Fibroblast of peridontal ligament (primary cell): Measurements from ENCODE around the gene COL23A1.

Experiments used
- DNase-seq: peaks from one replicate; pipeline ENCODE4 v3.0.0-alpha.2; 2010; ENCODE audit errors: extremely low read depth

COL23A1 gene

DNA sequence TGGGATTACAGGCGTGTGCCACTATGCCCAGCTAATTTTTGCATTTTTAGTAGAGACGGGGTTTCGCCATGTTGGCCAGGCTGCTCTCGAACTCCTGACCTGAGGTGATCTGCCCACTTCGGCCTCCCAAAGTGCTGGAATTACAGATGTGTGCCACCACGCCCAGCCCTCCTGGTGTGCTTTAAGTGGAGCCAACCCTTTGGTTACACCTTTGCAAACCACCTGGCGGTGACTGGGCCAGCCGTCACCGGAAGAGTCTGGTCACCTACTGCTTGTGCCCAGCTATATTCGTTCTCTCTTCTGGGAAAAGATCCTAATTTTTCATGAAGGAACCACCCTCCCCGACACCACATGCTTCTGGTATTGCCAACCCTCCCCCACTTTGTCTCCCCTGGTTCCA is 35.9 kb downstream of the COL23A1 start:
- DNase-seq: no peak

DNA sequence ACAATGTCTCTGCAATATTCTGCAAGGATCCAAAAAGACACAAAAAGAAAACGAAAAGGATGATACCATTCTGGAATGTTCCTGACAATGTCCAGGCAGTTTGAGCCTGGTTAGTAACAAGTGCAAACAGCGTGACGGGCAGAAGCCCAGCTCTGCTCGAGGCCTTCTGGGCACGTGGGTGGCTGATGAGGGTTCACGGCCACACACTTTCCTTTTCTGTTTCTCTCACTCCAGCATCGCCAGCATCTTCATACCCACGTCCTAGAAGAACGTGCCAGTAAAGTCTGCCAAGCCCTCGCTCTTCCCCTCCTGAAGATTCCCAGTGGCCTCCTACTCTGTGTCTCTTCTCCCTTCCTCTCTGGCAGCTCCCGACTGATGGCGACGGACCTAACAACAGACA is 36.7 kb downstream of the COL23A1 start:
- no peak for DNase-seq

DNA sequence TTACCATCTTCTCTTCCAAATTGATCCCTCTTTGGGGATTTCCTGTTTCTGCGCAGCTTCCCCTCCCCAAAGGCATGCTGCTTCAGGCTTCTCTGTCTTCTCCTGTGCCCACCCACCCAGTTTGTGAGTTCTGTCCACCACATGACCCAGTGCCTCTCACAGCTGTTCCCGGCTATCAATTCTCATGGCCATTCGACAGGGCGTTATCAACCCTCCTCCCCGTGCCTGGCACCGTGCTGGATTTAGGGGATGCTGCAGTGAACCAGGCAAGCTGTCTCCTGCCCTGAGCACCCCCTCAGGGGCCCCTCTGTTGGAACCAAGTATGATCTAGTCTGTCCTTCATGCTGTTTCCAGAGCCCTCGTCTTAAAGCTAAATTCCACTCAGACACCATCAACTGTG is 38.7 kb downstream of the COL23A1 start:
- no peak for DNase-seq

DNA sequence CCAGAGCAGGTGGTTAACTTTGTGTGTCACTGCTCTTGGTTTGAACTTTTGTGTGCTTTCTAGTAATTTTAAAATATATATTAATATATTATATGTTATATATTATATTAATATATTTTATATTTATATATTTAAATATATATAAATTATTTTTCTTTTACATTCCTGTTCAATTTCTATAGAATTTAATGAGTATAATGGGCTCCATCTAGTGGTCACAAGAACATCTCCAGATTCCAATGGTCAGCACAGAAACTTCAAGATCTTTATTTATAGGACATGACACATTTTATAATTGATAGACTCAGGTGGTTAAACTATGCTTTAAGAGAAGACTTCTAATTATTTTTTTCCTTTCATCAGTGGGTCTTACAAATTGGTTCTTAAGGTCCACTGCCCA is 39.1 kb downstream of the COL23A1 start:
- DNase-seq: peak; percentile 7

DNA sequence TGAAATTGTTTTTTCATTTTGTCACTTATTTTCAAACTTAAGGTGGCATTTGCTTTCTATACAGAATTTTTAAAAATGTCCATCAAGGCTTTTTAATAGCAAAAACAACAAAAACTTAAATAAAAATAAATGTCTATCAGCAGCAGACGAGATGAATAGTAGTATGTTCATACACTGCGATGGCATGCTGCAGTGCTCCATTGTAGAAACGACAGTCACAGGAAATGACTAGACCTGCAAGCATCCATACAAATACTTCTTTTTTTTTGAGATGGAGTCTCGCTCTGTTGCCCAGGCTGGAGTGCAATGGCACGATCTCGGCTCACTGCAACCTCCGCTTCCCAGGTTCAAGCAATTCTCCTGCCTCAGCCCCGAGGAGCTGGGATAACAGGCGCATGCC is 41.4 kb downstream of the COL23A1 start:
- no peak for DNase-seq

DNA sequence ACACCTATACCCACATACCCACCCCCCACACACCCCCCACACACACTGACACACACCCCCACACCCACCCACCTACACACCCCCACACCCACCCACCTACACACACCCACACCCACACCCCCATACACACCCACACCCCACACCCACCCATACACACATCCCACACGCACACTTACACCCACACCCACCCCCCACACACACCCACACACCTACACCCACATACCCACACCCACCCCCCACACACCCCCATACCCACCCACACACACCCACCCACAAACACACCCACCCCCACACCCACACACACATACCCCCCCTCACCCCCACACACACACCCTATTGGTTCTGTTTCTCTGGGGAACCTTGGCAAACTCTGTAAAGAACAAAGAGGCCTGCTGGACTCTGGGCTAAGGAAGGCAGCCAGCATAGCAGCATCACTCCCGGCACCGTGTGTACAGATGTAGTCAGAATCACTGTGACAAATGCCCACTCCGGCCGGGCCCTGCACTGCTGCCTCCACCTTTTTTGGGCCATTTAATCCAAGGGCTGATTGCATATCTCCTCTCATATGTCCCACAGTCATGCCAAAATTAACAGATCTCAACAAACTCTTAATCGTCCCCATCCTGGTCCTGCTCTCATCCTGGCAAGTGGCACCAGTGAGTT is 42.3 kb downstream of the COL23A1 start:
- no peak for DNase-seq

DNA sequence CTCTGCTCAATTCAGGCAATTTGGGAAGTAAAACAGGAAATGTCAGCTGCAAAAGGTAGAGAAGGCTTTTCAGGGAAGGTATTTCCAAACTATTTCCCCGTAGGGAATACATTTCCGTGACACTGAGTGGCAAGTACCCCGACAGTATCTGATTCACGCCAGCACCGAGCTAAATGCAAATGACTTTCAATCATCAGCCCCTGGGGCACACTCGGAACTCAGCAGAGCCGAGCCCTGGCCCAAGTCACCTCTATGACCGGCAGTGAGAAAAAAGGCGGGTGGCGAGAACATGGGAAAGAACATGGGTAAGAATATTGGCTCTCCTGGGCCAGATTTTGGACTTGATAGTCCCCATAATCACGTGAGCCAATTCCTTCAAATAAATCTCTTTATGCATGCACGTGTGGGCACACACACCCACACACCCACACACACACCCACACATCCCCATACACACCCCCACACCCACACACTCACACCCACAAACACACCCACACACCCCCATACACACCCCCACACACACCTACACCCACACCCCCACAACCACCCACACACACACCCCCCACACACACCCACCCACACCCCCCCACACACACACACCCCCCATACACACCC is 43.0 kb downstream of the COL23A1 start:
- DNase-seq: no peak

DNA sequence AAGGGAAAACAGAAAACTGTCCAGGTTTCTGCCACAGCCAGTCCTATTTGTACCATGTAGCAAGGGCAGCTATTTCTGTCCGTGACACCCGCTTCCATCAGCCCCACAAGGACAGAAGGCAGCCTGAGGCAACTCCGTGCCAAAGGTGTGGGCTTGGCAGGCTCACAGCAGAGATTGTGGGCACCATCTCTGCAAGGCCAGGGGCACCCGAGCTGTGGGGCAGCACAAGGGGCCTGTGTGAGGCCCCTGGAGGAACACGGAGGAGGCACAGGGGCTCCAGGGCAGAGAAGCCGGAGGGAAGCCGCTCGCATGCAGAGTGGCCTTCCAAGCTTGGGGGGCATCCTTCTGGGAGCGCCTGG is 43.5 kb downstream of the COL23A1 start:
- no peak for DNase-seq

DNA sequence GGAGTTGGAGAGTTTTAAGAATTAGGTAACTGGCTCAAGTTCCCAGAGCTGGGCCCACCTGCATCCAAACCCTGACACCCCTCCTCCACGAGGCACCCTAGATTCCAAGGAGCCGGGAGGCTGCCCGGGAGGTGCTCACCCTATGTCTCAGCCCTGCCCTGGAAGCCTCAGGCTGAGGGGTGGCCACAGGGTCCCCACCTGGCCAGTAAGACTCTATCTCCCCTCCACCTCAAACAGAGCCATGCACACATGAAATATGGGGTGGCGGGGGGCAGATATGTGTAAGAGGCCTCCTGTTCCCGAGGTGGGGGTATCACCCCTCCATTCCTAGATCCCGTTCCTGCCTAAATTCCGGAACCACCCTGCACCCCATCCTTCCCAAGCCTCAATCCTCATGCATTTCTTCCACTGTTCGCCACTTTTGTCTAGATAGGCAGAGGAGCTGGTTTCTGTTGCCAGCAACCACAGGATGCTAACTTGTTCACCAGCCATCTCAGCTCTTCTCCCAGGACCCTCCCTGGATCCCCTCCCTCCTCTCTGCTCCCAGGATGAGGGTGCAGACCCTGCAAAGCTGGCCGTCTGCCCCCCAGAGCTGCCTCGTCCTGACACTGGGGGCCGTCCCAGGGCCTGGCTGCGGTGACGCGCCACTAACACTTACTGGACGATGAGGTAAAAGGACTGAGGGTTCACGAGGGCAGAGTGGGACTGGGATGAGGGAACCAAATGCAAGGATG is 44.1 kb downstream of the COL23A1 start:
- no peak for DNase-seq

DNA sequence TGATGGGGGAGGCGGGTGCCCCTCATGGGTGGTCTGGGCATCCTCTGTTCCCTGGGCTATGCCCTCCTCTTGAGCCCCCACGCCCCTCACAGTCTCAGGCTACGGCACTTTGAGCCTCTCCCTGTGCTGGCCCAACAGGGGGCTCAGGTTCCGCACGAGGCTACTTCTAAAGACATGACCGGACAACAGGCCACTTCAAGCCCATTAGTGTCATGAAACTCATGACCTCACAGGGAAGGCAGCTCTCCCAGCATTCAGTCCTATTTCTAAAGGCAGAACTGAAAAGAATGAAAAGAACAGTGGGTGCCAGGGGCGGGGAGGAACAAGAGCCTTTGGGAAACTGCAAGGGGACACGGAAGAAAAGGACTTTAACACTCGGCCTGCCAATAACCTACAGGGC is 45.0 kb downstream of the COL23A1 start:
- no peak for DNase-seq

DNA sequence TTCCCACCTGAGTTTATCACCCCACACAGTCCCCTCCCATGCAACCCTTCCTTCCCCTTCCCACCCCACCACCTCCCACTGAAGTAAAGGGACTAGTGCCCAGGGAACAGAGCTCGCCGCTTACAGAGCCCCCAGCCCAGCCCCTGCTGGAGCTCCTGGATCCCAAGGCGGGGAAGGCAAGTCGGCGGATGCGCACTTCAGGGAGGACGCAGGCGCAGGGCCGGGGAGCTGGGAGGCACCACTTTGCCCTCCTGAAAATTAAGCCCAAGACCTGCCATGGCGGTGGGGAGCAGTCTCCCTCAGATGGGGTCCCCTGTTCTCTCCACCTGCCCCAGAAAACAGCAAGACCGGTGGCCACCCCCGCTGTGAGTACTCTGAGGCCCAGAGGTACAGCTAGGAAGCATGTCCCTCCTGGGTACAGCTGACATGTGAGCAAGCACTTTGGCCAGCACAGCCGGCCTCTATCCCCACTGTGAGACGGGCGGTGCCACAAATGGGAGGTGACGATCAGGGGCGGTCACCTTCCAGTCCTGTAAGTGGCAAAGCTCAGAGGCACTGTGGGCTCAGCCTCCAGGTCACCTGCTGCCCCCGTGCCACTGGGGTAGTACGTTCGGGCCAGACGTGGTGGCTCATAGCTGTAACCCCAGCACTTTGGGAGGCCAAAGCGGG is 45.9 kb downstream of the COL23A1 start:
- no peak for DNase-seq

DNA sequence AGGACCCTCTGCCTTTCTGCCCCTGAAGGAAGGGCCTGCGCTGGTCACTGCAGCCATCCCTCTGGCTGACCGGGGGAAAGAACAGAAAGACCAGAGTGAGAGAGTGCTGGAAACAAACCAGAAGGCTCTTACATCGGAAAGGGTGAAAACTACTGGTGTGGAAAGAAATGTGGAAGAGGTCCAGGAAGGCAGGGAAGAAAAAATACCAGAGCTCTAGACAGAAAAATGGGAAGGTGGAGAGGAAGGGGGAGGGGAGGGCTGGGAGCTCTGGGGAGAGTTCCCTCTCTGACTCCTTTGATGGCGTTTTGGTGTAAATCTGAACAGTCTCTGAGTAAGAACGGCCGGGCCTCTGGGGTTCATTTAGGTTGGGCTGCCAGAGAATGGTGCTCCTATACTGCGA is 47.7 kb downstream of the COL23A1 start:
- no peak for DNase-seq

DNA sequence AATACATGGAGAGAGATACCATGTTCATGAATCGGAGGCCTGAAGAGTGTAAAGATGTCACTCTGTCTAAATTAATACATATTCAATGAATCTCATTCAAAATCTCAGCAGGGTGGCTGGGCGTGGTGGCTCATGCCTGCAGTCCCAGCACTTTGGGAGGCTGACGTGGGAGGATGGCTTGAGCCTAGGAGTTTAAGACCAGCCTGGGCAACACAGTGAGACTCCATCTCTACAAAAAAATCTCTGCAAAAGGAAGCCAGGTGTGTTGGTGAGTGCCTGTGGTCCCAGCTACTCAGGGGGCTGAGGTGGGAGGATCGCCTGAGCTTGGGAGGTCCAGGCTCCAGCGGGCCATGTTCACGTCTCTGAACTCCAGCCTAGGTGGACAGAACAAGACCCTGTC is 49.7 kb downstream of the COL23A1 start:
- DNase-seq: no peak

DNA sequence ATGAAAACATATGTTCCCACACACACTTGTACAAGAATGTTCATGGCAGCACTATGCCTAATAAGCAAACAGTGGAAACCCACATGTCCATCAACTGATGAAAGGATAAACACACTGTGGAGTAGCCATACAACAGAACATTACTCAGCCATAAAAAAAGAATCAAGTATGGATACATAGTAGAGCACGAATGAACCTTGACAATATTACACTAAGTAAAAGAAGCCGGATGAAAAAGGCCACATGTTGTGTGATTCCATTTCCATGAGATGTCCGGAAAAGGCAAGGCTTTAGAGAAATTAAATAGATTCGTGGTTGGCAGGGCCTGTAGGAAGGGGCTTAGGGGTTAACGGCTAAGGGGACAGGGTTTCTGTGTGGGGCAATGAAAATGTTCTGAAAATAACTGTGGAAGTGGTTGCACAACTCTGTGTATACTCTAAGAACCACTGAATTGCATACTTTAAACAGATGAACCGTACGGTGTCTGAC is 51.4 kb downstream of the COL23A1 start:
- DNase-seq: no peak

DNA sequence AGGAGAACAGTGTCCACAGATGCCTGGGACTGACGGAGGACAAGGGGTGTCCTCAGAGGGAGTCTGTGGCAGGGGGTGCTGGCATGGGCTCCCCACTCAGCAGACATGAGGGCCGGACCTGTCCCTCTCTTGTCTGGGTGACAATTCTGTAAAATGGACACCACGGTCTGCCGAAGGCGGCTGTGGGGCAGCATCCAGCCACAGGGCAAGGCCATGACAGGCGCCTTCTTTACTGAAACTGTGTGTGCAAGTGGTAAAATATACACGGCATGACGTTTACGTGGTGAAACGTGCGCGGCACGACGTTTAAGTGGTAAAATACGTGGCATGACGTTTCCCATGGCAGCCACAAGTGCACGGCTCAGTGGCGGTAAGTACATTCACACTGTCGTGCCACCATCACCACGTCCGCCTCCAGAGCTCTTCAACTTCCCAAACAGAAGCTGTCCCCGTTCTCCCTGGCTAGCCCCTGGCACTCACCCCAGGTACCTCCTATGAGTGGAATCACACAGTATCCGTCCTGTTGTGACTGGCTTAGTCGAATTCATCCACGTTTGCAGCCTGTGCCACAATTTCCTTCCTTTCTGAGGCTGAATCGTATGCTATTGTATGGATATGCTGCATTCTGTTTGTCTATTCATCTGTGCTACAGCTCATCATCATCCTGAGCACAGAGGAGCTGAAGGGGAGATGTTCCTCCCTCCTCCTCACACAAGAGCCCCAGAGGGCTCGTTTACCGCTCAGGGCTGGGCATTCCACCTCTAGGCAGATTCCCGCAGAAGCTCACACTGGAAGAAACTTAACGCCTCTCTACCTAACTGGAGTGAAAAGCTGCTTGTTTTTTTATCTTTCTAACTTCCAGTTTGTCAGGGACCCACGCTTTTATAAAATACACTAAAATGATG is 52.5 kb downstream of the COL23A1 start:
- no peak for DNase-seq

DNA sequence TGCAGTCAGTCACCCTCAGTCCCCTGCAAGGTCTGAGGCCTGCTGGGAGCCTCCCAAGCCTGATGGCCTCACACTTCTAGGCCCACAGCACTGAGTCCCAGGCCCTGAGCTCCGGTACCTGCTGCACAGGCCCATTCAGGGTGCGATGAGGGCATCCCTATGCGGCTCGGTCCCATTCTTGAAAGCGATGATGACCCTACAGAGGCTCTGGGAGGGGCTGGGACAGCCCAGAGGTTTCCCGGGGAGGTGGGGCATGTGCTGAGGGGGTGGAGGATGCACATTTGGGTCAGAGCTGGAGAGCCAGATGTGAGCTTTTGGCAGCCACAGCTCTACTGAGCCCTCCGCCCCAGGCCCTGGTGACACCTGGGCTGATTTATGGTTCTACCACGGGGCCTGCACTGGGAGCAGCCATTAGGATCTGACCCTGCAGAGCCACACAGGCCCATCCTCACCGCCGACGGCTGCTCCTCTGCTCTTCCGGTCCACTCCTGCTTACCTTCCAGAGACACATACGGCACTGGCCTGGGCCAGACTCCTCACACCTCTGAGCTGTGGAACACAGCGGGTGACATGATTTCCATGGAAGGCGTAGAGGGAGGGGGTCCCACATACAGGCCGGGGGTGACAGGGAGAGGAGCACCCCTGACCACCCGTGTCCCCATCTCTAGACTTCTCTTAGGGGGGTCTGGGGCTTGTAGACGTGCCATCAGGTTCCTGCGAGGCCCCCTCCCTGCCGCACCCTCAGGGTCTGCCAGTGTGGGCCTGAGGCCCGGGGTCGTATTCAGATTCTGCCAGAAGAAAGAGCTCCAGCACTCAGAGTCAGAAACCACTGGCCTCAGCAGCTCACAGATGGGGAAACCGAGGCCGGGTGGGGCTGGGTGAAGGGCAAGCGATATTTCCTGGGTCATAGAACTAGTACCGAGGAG is 53.4 kb downstream of the COL23A1 start:
- no peak for DNase-seq

DNA sequence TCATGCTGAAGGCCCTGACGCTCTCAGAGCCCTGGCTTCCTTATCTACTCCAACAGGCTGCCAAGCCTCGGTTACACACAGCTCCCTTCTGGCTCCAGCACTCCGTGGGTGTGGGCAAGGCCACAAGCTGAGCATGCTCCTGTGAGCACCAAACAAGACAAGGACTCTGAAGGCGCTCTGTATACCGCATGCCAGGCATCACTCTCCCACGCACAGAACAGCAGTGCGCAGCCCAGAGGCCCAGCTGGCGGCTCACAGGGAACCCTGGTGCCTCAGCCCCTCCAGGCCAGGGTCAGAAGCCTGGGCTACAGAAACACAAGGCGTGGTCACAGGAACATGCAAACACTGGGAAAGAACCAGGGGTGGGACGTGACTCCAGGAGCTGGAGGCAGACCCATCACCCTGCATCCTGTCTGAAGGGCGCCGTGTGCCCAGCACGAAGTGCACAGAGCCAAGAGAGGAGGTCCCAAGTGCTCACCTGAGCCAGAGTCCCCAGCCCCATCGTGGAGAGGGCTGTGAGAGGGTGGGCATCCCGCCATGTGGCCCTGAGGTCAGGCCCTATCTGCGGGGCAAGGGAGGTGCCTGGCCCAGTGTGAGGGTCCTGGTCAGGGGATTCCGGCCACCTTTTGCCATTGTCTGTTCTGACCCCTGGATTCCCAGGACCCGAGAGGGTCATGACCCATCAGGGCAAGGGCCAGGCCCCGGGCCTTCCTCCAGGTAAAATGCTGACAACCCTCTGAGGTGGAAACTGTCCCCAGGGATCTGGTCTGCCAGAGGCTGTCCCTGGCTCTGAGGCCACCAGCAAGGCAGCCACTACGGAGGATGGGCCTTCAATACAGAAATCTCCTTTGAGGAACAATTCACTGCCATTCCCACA is 54.7 kb downstream of the COL23A1 start:
- no peak for DNase-seq

DNA sequence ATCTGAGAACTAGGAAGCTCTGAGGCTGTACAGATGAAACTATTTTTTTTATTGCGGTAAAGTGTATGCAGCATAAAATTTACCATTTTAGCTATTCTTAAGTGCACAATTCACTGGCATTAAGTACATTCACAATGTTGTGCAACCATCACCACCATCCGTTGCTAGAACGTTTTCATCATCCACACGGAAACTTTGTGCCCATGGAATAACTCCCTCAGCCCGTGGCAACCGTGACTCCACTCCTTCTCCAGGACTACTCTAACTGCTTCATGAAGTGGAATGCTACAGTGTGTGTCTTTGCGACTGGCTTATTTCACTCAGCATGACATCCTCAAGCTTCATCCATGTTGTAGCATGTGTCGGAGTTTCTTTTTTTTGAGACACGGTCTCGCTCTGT is 57.1 kb downstream of the COL23A1 start:
- no peak for DNase-seq

DNA sequence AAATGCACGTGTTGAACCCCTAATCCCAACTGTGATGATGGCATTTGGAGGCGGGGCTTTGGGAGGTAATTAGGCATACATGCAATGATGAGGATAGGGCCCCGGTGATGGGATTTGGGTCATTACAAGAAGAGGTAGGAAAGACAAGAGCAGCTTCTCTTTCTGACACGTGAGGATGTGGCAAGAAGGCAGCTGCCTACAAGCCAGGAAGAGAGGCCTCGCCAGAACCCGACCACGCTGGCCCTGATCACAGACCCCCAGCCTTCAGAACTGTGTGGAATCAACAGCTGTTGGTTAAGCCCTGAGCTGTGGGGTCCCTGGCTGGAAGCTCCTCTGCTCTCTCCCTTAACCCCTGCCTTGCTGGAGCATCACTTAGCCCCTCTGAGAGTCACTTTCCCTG is 57.5 kb downstream of the COL23A1 start:
- DNase-seq: no peak

DNA sequence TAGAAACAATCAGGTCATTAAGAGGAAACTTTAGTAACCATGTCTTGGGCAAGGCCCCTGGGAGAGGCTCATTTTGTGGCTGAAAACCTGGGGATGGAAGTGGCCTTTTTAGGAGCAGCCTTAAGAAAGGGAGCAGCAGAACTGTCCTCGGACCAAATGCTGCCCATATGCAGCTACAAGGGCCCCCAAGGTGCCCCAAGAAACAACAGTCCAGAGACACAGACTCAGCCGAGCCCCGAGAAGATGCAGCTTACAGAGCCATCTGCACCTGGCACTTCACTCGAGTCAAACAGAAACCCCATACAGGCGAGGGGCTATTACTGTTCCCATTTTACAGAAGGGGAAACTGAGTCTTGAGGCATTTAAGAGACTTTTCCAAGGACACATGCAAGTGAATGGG is 58.0 kb downstream of the COL23A1 start:
- DNase-seq: no peak
